ENCODE measurements around the gene RPS6KA3. TPM values are rescaled to one million over a fixed set of nuclear protein-coding genes. Genes with fewer than 3 reads are reported as not detected.

RPS6KA3 gene
- total and polyA plus RNA-seq, 7 donors: 18.0 to 41.9 (median 34.3) TPM

- no peak for TF ChIP-seq POLR2AphosphoS5 (IDR thresholded peaks at IDR 0.05)
- TF ChIP-seq EP300 (IDR thresholded peaks at IDR 0.05): no peak
- TF ChIP-seq POLR2A (IDR thresholded peaks at IDR 0.05): no peak
- TF ChIP-seq CTCF (IDR thresholded peaks at IDR 0.05): no peak
- H3K36me3 ChIP-seq: no peaks in the 10 kb centered on the region
- H3K9me3 ChIP-seq: no peaks in the 10 kb centered on the region
- peaks cover 0 to 30% (median 13%) of the 10 kb centered on the region in 4 donors for H3K4me1 ChIP-seq
- H3K27ac ChIP-seq: peak overlapping the region in 2 of 4 donors; percentile 31 to 91
- H3K4me3 ChIP-seq: no peak overlapping the region
- no peak for DNase-seq
- 0 to 4% methylated on average over 2 of the region's 2 CpGs for WGBS, 2 donors
- no peaks in the 10 kb centered on the region for H3K27me3 ChIP-seq
- intact Hi-C loops (cut with DNase I): no loop called here
Observed at GRCh38 chrX:20263474-20263873, 3.2 kb downstream of the RPS6KA3 start.

GRCh38 chrX:20260885-20261284 is 5.8 kb downstream of the RPS6KA3 start:
- Histone ChIP-seq H3K4me1 (peaks cover 0 to 30% (median 13%) of the 10 kb centered on the region in 4 donors), H3K27me3 (no peaks in the 10 kb centered on the region), H3K4me3 (no peak overlapping the region), H3K9me3 (no peaks in the 10 kb centered on the region), H3K36me3 (no peaks in the 10 kb centered on the region), H3K27ac (no peak overlapping the region)
- no peak for DNase-seq
- 34 to 41% methylated on average over 2 of the region's 2 CpGs for WGBS, 2 donors
- TF ChIP-seq POLR2AphosphoS5 (IDR thresholded peaks at IDR 0.05): no peak
- TF ChIP-seq EP300 (IDR thresholded peaks at IDR 0.05): no peak
- TF ChIP-seq CTCF (IDR thresholded peaks at IDR 0.05): no peak
- TF ChIP-seq POLR2A (IDR thresholded peaks at IDR 0.05): no peak
- intact Hi-C loops (cut with DNase I): no loop called here

DNA sequence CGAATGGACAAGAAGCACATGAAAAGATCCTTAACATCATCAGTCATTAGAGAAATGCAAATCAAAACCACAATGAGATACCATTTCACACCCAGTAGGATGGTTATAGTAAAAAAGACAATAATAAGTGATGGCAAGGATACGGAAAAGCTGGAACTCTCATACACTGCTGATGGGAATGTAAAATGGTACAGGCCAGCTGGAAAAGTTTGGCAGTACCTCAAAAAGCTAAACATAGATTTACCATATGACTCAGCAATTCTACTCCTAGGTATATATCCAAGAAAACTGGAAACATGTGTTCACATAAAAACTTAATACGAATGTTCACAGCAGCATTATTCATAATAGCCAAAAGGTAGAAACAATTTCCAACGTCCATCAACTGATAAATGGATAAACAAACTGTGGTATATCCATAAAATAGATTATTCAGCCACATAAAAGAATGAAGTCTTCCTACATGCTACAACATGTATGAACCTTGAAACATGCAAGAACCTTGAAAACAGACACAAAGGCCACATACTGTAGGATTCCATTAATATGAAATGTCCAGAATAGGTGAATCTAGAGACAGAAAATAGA is 11.9 kb downstream of the RPS6KA3 start:
- Histone ChIP-seq H3K4me3 (no peak overlapping the region), H3K36me3 (no peaks in the 10 kb centered on the region), H3K27ac (no peak overlapping the region), H3K27me3 (no peaks in the 10 kb centered on the region), H3K9me3 (no peaks in the 10 kb centered on the region), H3K4me1 (peaks cover 0 to 12% (median 0%) of the 10 kb centered on the region in 4 donors)
- DNase-seq: no peak
- WGBS, 2 donors: 64 to 75% methylated on average over 4 of the region's 4 CpGs
- TF ChIP-seq EP300 (IDR thresholded peaks at IDR 0.05): no peak
- TF ChIP-seq POLR2AphosphoS5 (IDR thresholded peaks at IDR 0.05): no peak
- TF ChIP-seq POLR2A (IDR thresholded peaks at IDR 0.05): no peak
- TF ChIP-seq CTCF (IDR thresholded peaks at IDR 0.05): no peak
- intact Hi-C loops (cut with DNase I): loop anchor here (5.0 kb wide), 1 partner anchor 187 kb away; no protein-coding TSS in a partner anchor

GRCh38 chrX:20253232-20253543 is 13.5 kb downstream of the RPS6KA3 start:
- H3K36me3 ChIP-seq: no peaks in the 10 kb centered on the region
- peaks cover 0 to 12% (median 0%) of the 10 kb centered on the region in 4 donors for H3K4me1 ChIP-seq
- no peak overlapping the region for H3K4me3 ChIP-seq
- intact Hi-C loops (cut with DNase I): loop anchor here (5.0 kb wide), 1 partner anchor 189 kb away; no protein-coding TSS in a partner anchor
- H3K27ac ChIP-seq: no peak overlapping the region
- H3K9me3 ChIP-seq: no peaks in the 10 kb centered on the region
- no peaks in the 10 kb centered on the region for H3K27me3 ChIP-seq
- no peak for DNase-seq
- 9 to 31% methylated on average over 1 of the region's 1 CpG for WGBS, 2 donors
- TF ChIP-seq POLR2AphosphoS5 (IDR thresholded peaks at IDR 0.05): no peak
- no peak for TF ChIP-seq POLR2A (IDR thresholded peaks at IDR 0.05)
- no peak for TF ChIP-seq CTCF (IDR thresholded peaks at IDR 0.05)
